OCI-LY1 (cell line): ENCODE results near the gene CBX4.

Experiments
- H2AFZ ChIP-seq: fragments of 200-600 bp; sonication (generic), shearing (Covaris generic); 2 replicates; pipeline ENCODE4 v1.6.0; 2014; ENCODE audit warnings: antibody characterized with exemption, mild to moderate bottlenecking, low read length
- H3F3A ChIP-seq: fragments of 200-600 bp; sonication (generic), shearing (Covaris generic); 2 replicates; pipeline ENCODE4 v1.6.0; 2014; ENCODE audit warnings: mild to moderate bottlenecking, antibody characterized with exemption, low read length, moderate library complexity; ENCODE audit not compliant: insufficient read depth
- H3K27ac ChIP-seq: fragments of 200-600 bp; sonication (generic); 2 replicates; pipeline ENCODE4 v1.5.1; 2014; ENCODE audit warnings: low read length, mixed run types, mild to moderate bottlenecking, low read depth; ENCODE audit not compliant: poor library complexity, severe bottlenecking
- H3K27me3 ChIP-seq: fragments of 200-600 bp; sonication (generic); 2 replicates; pipeline ENCODE4 v1.6.0; 2014; ENCODE audit warnings: antibody characterized with exemption, mild to moderate bottlenecking, low read length, moderate library complexity; ENCODE audit not compliant: insufficient read depth
- H3K36me3 ChIP-seq: fragments of 200-600 bp; sonication (generic); 2 replicates; pipeline ENCODE4 v1.6.1; 2014; ENCODE audit warnings: mild to moderate bottlenecking, antibody characterized with exemption, low read length, moderate library complexity, mixed read lengths; ENCODE audit not compliant: insufficient read depth
- H3K4me1 ChIP-seq: fragments of 200-600 bp; sonication (generic); 2 replicates; pipeline ENCODE4 v1.5.1; 2014; ENCODE audit warnings: mild to moderate bottlenecking, low read length, moderate library complexity; ENCODE audit not compliant: insufficient read depth, severe bottlenecking
- H3K4me2 ChIP-seq: fragments of 200-600 bp; sonication (generic), shearing (Covaris generic); 2 replicates; pipeline ENCODE4 v1.6.1; 2014; ENCODE audit warnings: low read length
- H3K4me3 ChIP-seq: fragments of 200-600 bp; sonication (generic); 2 replicates; pipeline ENCODE4 v1.5.1; 2014; ENCODE audit warnings: low read length, low read depth, mild to moderate bottlenecking, mixed read lengths; ENCODE audit not compliant: poor library complexity, severe bottlenecking
- H3K79me2 ChIP-seq: fragments of 200-600 bp; shearing (Covaris generic); 2 replicates; pipeline ENCODE4 v1.6.1; 2016; ENCODE audit warnings: mixed run types, low read length, mixed read lengths; ENCODE audit not compliant: insufficient read depth
- H3K9ac ChIP-seq: fragments of 200-600 bp; sonication (generic), shearing (Covaris generic); 2 replicates; pipeline ENCODE4 v1.6.1; 2014; ENCODE audit warnings: mild to moderate bottlenecking, low read length, mixed read lengths
- H3K9me2 ChIP-seq: fragments of 200-600 bp; sonication (generic), shearing (Covaris generic); 2 replicates; pipeline ENCODE4 v1.6.1; 2014; ENCODE audit warnings: low read depth, mild to moderate bottlenecking, low read length, mixed read lengths
- H3K9me3 ChIP-seq: fragments of 200-600 bp; shearing (Covaris generic); 2 replicates; pipeline ENCODE4 v1.6.1; 2014; ENCODE audit warnings: low read length, mixed read lengths
- H4K20me1 ChIP-seq: fragments of 200-600 bp; sonication (generic), shearing (Covaris generic); 2 replicates; pipeline ENCODE4 v1.6.0; 2016; ENCODE audit warnings: mild to moderate bottlenecking, low read length; ENCODE audit not compliant: insufficient read depth
- EZH2 ChIP-seq: fragments of 200-600 bp; sonication (generic), shearing (Covaris generic); IDR thresholded peaks from 2 replicates; pipeline ENCODE4 v1.8.0; 2017; ENCODE audit warnings: borderline replicate concordance, mixed run types, mild to moderate bottlenecking, antibody characterized with exemption, low read length, moderate library complexity, mixed read lengths
- TF ChIP-seq, protein P1 (sequence below): fragments of 200-600 bp; sonication (generic), shearing (Covaris generic); IDR thresholded peaks from 2 replicates; pipeline ENCODE4 v1.5.1; 2017; ENCODE audit warnings: mild to moderate bottlenecking, antibody characterized with exemption, low read length, moderate library complexity, mixed read lengths

CBX4 gene

DNA sequence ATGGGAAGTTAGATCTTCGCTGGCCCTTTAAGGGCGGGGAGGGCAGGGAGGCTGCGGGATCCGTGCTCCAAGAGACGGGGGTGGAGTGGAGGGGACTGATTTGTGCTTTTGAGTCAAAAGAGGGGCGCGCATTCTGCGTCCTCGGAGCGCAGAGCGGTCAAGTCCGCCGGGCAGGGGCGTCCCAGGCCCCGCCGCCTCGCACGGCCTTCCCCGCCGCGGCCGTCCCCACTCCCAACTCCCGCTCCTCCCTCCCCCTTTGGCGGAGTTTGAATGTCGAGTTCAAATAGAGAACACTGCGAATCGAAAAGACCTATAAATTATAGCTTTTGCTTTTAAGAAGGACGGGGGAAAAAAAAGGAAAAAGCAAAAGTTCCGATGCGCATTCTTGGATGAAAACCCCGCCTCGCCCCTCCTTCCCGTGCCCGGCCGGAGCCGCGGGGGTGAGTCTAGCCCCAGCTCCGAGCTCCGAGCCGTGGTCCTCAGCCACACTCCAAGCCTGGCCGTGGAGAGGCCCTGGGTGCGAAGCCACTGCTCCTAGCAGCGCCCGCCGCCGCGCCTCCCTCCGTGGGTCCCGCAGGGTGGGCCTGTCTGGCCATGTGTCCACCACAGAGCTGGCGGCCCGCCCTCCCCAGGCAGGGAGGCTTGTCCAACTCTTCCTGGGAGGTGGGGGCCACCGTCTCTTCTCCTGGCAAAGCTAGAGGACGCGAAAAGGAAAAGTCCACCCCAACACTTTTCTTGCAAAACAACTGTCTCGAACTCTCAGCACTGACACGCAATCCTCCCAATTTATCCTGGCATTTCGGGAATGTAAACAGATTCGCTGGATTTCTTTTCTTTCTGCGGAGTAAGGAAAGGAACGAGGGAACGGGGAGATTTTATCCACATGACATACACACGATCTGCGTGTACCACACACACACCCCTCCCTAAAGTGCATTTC is 46.0 kb downstream of the CBX4 start:
- H3K4me1 ChIP-seq, result peaks cover 18% of the 10 kb centered on the region
- H3K27me3 ChIP-seq, result no peaks in the 10 kb centered on the region
- H3K36me3 ChIP-seq, result peaks cover 20% of the 10 kb centered on the region
- H4K20me1 ChIP-seq, result no peaks in the 10 kb centered on the region
- no peaks in the 10 kb centered on the region for H3K9me3 ChIP-seq
- no peak overlapping the region for H3K9ac ChIP-seq
- H3K4me2 ChIP-seq, result no peak overlapping the region
- H2AFZ ChIP-seq, result no peak overlapping the region
- no peaks in the 10 kb centered on the region for H3K9me2 ChIP-seq
- H3K79me2 ChIP-seq, result no peaks in the 10 kb centered on the region
- TF ChIP-seq, protein P1, sequence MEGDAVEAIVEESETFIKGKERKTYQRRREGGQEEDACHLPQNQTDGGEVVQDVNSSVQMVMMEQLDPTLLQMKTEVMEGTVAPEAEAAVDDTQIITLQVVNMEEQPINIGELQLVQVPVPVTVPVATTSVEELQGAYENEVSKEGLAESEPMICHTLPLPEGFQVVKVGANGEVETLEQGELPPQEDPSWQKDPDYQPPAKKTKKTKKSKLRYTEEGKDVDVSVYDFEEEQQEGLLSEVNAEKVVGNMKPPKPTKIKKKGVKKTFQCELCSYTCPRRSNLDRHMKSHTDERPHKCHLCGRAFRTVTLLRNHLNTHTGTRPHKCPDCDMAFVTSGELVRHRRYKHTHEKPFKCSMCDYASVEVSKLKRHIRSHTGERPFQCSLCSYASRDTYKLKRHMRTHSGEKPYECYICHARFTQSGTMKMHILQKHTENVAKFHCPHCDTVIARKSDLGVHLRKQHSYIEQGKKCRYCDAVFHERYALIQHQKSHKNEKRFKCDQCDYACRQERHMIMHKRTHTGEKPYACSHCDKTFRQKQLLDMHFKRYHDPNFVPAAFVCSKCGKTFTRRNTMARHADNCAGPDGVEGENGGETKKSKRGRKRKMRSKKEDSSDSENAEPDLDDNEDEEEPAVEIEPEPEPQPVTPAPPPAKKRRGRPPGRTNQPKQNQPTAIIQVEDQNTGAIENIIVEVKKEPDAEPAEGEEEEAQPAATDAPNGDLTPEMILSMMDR, result no peak
- no peak for TF ChIP-seq EZH2
- no peak overlapping the region for H3K4me3 ChIP-seq
- H3F3A ChIP-seq, result no peaks in the 10 kb centered on the region
- H3K27ac ChIP-seq, result no peak overlapping the region

DNA sequence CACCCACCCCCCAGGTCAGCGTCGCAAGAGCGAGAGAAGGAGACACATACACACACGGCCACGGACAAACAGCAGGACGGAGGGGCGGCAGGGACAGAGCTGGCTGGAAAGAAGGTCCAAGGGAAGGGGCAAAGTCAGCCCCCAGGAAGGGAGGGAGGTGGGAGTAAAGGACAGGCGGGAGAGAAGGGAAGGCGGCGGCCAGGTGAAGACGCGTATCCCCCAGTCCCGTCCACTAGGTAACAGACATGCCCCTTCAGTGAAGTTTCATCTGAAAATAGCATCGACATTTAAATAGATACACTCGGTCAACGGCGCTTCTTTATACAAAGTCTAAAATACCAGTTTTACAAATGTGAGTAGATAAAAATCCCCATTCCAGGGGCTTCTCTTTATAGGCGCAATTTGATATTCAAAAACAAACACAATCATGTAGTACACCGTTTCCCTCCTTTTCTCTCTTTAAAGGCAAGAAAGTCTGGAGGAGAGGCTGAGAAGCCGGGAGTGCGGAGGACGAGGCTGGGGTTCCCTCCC is 46.8 kb downstream of the CBX4 start:
- Histone ChIP-seq H3K9ac (no peak overlapping the region), H3K4me1 (peaks cover 12% of the 10 kb centered on the region), H3K9me2 (no peaks in the 10 kb centered on the region), H4K20me1 (no peaks in the 10 kb centered on the region), H3K36me3 (peaks cover 20% of the 10 kb centered on the region), H3F3A (no peaks in the 10 kb centered on the region), H3K79me2 (no peaks in the 10 kb centered on the region), H2AFZ (no peak overlapping the region), H3K27ac (no peak overlapping the region), H3K9me3 (no peaks in the 10 kb centered on the region), H3K27me3 (no peaks in the 10 kb centered on the region), H3K4me3 (no peak overlapping the region), H3K4me2 (no peak overlapping the region)
- no peak for TF ChIP-seq EZH2
- TF ChIP-seq, protein P1, result no peak

DNA sequence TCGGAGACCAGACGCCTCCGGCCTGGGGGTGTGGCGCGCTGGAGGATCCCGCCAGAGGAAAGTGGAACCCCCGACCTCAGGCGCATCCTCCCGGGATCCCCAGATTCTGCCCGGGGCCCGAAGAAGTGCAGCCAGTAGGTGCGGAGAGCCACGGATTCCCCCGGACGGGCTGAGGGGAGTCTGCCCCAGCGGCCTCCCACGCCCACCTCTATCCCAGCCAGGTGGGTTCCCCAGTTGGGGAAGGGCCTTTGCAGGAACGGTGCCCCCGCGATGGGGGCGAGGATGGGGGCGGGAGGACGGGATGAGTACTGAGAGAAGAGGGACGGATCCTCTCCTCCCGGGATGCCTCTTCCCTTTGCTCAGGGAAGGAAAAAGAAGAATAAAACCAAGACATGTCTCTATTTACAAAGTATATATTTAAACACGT is 47.5 kb downstream of the CBX4 start:
- Histone ChIP-seq H3K4me3 (no peak overlapping the region), H3K4me2 (no peak overlapping the region)

More for the DNA sequence above, 47.5 kb downstream of the CBX4 start:
- H3K9me3 ChIP-seq, result no peaks in the 10 kb centered on the region
- no peak overlapping the region for H2AFZ ChIP-seq
- H3K27me3 ChIP-seq, result no peaks in the 10 kb centered on the region
- H3F3A ChIP-seq, result no peaks in the 10 kb centered on the region
- H3K4me1 ChIP-seq, result peaks cover 12% of the 10 kb centered on the region
- no peak overlapping the region for H3K27ac ChIP-seq
- H4K20me1 ChIP-seq, result no peaks in the 10 kb centered on the region
- no peak for TF ChIP-seq EZH2
- TF ChIP-seq, protein P1, result no peak
- H3K79me2 ChIP-seq, result no peaks in the 10 kb centered on the region
- H3K36me3 ChIP-seq, result peaks cover 20% of the 10 kb centered on the region
- H3K9me2 ChIP-seq, result no peaks in the 10 kb centered on the region
- no peak overlapping the region for H3K9ac ChIP-seq
